Mesodermal cell (in vitro differentiated cells): ENCODE results near the gene SIGLEC14. TPM values are rescaled to one million over a fixed set of nuclear protein-coding genes. Genes with fewer than 3 reads are reported as not detected.
A peak's percentile ranks its signal among the peaks of the same experiment; 100 is the strongest.
"Not testable (repeated sequence)": the region's sequence is repeated elsewhere in the genome, so short reads cannot be mapped to it uniquely, and the experiment has no call there.

Experiments used
- H3K27ac ChIP-seq: 2 replicates; pipeline ENCODE4 v1.7.0; 2013; ENCODE audit warnings: mild to moderate bottlenecking, low read depth, low read length, moderate library complexity; ENCODE audit not compliant: severe bottlenecking
- H3K36me3 ChIP-seq: 2 replicates; pipeline ENCODE4 v1.7.1; 2013; ENCODE audit warnings: mild to moderate bottlenecking, low read length, moderate library complexity; ENCODE audit not compliant: control insufficient read depth, insufficient read depth
- H3K4me1 ChIP-seq: one replicate; pipeline ENCODE4 v1.7.1; 2013; ENCODE audit warnings: mild to moderate bottlenecking, low read length; ENCODE audit not compliant: insufficient read depth, control insufficient read depth, poor library complexity, severe bottlenecking
- H3K4me3 ChIP-seq: 2 replicates; pipeline ENCODE4 v1.7.0; 2013; ENCODE audit warnings: low read length, control low read depth, mild to moderate bottlenecking; ENCODE audit not compliant: insufficient read depth, poor library complexity, severe bottlenecking; ENCODE audit errors: extremely low read depth
- H3K9me3 ChIP-seq: 2 replicates; pipeline ENCODE4 v1.7.1; 2013; ENCODE audit warnings: mild to moderate bottlenecking, low read length, moderate library complexity; ENCODE audit not compliant: control insufficient read depth
- WGBS, 2 experiments: methylation state at CpG; one replicate each; pipeline ENCODE4 v1.1.5; 2013; ENCODE audit warnings: missing lambda C conversion rate in 2 of 2; ENCODE audit not compliant: insufficient coverage in 2 of 2; 5-methylcytosine and 5-hydroxymethylcytosine counted together
- polyA plus RNA-seq, 2 experiments: library from polyadenylated mRNA; stranded (reverse); fragments of 50-300 nt; gene quantifications; one replicate each; pipeline ENCODE4 v1.2.3, GENCODE V29; 2013

Gene SIGLEC14
- not detected for polyA plus RNA-seq (2013, experiment 1 of 2)
- polyA plus RNA-seq (2013, experiment 2 of 2) = not detected

- H3K27ac ChIP-seq, H3K9me3 ChIP-seq: not testable (repeated sequence)
- 84 to 96% methylated on average over 3 to 5 of the region's 10 CpGs for WGBS, 2 experiments
Measured at GRCh38 chr19:51646730-51647129, at the start of gene SIGLEC14. Gene SIGLEC14, minus strand, starts transcription at chr19:51646825. Its CDS starts 66 bp downstream, at chr19:51646759.

GRCh38 chr19:51695702-51696315, 49.2 kb upstream of the SIGLEC14 start:
- Histone ChIP-seq H3K4me1 (peaks cover 20% of the 10 kb centered on the region), H3K36me3 (peaks cover 89% of the 10 kb centered on the region)
- WGBS, 2 experiments = 95% methylated on average over 12 to 13 of the region's 14 CpGs

More at GRCh38 chr19:51646730-51647129, at the start of gene SIGLEC14:
- not testable (repeated sequence) for H3K4me1 ChIP-seq, H3K4me3 ChIP-seq, H3K36me3 ChIP-seq

DNA sequence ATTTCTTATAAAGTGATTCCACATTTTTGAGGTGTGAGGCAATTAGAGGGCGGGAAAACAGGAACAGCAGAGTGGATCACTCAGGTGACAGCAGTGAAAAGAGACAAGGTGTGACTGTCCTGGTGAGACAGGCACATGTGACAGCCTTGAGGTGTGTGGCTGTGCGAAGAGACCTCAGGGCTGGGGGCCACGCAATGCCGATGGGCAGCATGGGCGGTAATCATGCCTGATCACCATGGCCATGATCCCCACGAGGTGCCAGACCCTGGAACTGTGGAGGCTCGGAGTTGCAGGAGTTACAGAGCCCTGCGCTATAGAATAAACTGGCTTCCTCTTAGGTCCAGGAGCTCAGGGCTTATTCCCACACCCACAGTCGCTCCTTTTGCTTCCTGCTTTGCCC, 48.5 kb upstream of the SIGLEC14 start:
- H3K4me3 ChIP-seq = no peak overlapping the region
- 94 to 95% methylated on average over 9 of the region's 9 CpGs for WGBS, 2 experiments
- H3K4me1 ChIP-seq = peaks cover 23% of the 10 kb centered on the region
- H3K36me3 ChIP-seq = peaks cover 82% of the 10 kb centered on the region
- H3K27ac ChIP-seq = no peak overlapping the region
- no peaks in the 10 kb centered on the region for H3K9me3 ChIP-seq

More at GRCh38 chr19:51695702-51696315, 49.2 kb upstream of the SIGLEC14 start:
- H3K4me3 ChIP-seq = no peak overlapping the region
- H3K9me3 ChIP-seq = no peaks in the 10 kb centered on the region
- H3K27ac ChIP-seq = no peak overlapping the region

- no peak overlapping the region for H3K4me3 ChIP-seq
- WGBS, 2 experiments = 93 to 95% methylated on average over 5 to 6 of the region's 10 CpGs
- peaks cover 76% of the 10 kb centered on the region for H3K36me3 ChIP-seq
- no peak overlapping the region for H3K27ac ChIP-seq
- H3K9me3 ChIP-seq = no peaks in the 10 kb centered on the region
- H3K4me1 ChIP-seq = peaks cover 23% of the 10 kb centered on the region
Measured at GRCh38 chr19:51694318-51695085, 47.9 kb upstream of the SIGLEC14 start.

GRCh38 chr19:51693819-51694218, 47.2 kb upstream of the SIGLEC14 start:
- Histone ChIP-seq H3K9me3 (no peaks in the 10 kb centered on the region), H3K4me1 (peaks cover 23% of the 10 kb centered on the region), H3K36me3 (peaks cover 69% of the 10 kb centered on the region), H3K4me3 (no peak overlapping the region), H3K27ac (no peak overlapping the region)
- 90 to 92% methylated on average over 2 of the region's 2 CpGs for WGBS, 2 experiments

- Histone ChIP-seq H3K4me1 (peaks cover 23% of the 10 kb centered on the region), H3K36me3 (peaks cover 64% of the 10 kb centered on the region), H3K27ac (no peak within 1 kb of the TSS), H3K9me3 (no peaks in the 10 kb centered on the region), H3K4me3 (peak within 1 kb of the TSS; percentile 8)
- WGBS, 2 experiments = 84 to 94% methylated on average over 6 to 8 of the region's 8 CpGs
Measured at GRCh38 chr19:51693260-51693659, 46.6 kb upstream of the SIGLEC14 start, which contains the start of gene SPACA6. Gene SPACA6, plus strand, starts transcription at chr19:51693330. Its CDS starts 197 bp downstream, at chr19:51693527.

- Histone ChIP-seq H3K4me3 (no peak overlapping the region), H3K27ac (no peak overlapping the region), H3K4me1 (peaks cover 23% of the 10 kb centered on the region), H3K9me3 (no peaks in the 10 kb centered on the region), H3K36me3 (peaks cover 56% of the 10 kb centered on the region)
- WGBS, 2 experiments = 90 to 96% methylated on average over 10 to 12 of the region's 18 CpGs
Measured at GRCh38 chr19:51692468-51692867, 45.8 kb upstream of the SIGLEC14 start.

- no peaks in the 10 kb centered on the region for H3K9me3 ChIP-seq
- peaks cover 49% of the 10 kb centered on the region for H3K36me3 ChIP-seq
- H3K4me1 ChIP-seq = peaks cover 23% of the 10 kb centered on the region
- 32 to 34% methylated on average over 9 to 11 of the region's 12 CpGs for WGBS, 2 experiments
- peak overlapping the region; percentile 93 for H3K27ac ChIP-seq
- peak overlapping the region; percentile 80 for H3K4me3 ChIP-seq
Measured at GRCh38 chr19:51691584-51692428, 45.2 kb upstream of the SIGLEC14 start.

DNA sequence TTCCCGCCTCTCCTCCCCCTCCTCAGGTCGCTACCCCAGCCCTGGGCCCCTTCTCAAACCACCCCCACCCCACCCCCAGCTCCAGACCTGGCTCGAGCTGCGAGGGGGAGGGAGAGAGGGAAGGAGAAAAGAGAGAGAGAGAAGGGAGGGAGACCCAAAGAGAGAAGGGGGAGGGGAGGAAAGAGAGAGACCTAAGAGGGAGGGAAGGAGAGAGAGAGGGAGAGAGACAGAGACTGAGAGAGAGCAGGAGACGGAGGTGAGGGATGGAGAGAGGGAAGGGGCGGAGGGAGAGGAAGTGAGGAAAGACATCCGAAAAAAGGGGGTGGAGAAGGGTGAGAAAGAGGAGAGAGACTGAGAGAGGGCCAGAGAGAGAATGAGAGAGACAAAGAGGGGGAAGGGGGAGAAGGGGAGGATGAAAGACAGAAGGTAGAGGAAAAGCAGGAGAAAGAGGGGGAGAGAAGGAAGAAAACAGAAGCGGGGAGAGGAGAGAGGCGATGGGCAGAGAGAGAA, 44.5 kb upstream of the SIGLEC14 start:
- Histone ChIP-seq H3K9me3 (peaks cover under 1% of the 10 kb centered on the region), H3K4me1 (peaks cover 23% of the 10 kb centered on the region), H3K27ac (peak overlapping the region; percentile 93), H3K4me3 (peak overlapping the region; percentile 80), H3K36me3 (peaks cover 42% of the 10 kb centered on the region)
- 16 to 23% methylated on average over 5 to 6 of the region's 9 CpGs for WGBS, 2 experiments

DNA sequence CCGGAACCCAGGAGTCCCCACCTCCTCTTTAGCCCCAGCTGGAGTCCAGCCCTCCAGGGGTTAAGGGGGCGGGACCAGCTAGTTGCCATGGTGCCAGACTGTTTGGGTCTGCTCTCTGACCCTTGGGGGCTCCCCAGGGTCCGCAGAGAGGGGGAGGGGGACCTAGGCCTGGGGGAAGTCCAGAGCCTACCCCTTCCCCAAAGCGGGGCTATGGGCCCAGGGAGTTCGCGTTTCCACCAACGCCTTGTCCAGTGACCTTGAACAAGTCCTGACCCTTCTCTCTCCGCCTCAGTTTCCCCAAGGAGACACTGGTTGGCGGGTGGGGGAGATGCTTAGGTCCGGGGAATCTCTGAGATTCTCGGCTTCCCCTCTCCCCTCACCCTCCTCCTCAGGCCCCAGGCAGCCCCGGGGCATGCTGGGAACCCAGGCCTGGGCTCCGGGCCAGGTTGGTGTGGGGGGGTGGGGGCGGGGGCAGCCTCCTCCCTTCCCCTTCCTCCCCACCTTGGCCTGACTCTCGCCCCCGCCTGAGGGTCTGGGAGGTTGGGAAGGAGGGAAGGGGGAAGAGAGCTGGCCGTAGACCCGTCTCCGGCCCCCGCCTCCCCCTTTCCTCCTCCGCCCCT, 43.9 kb upstream of the SIGLEC14 start:
- peak overlapping the region; percentile 80 for H3K4me3 ChIP-seq
- peaks cover 23% of the 10 kb centered on the region for H3K4me1 ChIP-seq
- H3K27ac ChIP-seq = peak overlapping the region; percentile 93
- peaks cover 3% of the 10 kb centered on the region for H3K9me3 ChIP-seq
- peaks cover 37% of the 10 kb centered on the region for H3K36me3 ChIP-seq
- 0% methylated on average over 3 to 4 of the region's 21 CpGs for WGBS, 2 experiments
